A549 (cell line): ENCODE data around the gene SLC11A1. TPM values are rescaled to one million over a fixed set of nuclear protein-coding genes. Genes with fewer than 3 reads are reported as not detected.

ENCODE experiments used
- ATAC-seq, 2 experiments: fragments of 200-7000 bp in 1 of 2; fragments of >200 bp in 1 of 2; cut with Nextera tagmentation in 1 of 2; cut with Tn5 transposase in 1 of 2; 3 replicates each; pipeline versions ENCODE4 v1.8.0 to v1.9.1; 2018 to 2020; ENCODE audit warnings: mild to moderate bottlenecking in 1 of 2, moderate library complexity in 1 of 2
- CTCF ChIA-PET: fragments of 300-600 bp; sonication (Branson Sonifier 250); formaldehyde crosslinking; extraction: SDS; loops from one replicate; lab custom pipeline; 2021; ENCODE audit warnings: antibody characterized with exemption, inconsistent platforms; lab: Yijun Ruan, JAX
- POLR2A ChIA-PET: fragments of 350-600 bp; formaldehyde crosslinking; extraction: SDS; loops from one replicate; lab custom pipeline; 2021; ENCODE audit warnings: antibody characterized with exemption, inconsistent platforms; lab: Yijun Ruan, JAX
- DNase-seq, 2 experiments: peaks; one replicate each; pipeline versions ENCODE4 v3.0.0 to v3.0.0-alpha.2; 2011 to 2016; ENCODE audit warnings: low read depth in 1 of 2, low spot score in 1 of 2
- FAIRE-seq: peaks from 2 replicates; lab custom pipeline; 2011; peaks lifted over from hg19 to GRCh38; lab: Jason Lieb, UNC
- H3K27ac ChIP-seq, 2 experiments: fragments of >200 bp; sonication (Bioruptor Twin); formaldehyde crosslinking; 3 replicates each; pipeline ENCODE4 v1.5.1; 2016 to 2017
- H3K4me1 ChIP-seq: fragments of >200 bp; sonication (Bioruptor Twin); formaldehyde crosslinking; 3 replicates; pipeline ENCODE4 v1.6.1; 2016
- H3K4me2 ChIP-seq: fragments of >200 bp; sonication (Bioruptor Twin); formaldehyde crosslinking; 3 replicates; pipeline ENCODE4 v1.6.1; 2016
- H3K4me3 ChIP-seq: fragments of >200 bp; sonication (Bioruptor Twin); formaldehyde crosslinking; 3 replicates; pipeline ENCODE4 v1.5.1; 2016
- H3K9me3 ChIP-seq: fragments of >200 bp; sonication (Bioruptor Twin); formaldehyde crosslinking; 3 replicates; pipeline ENCODE4 v1.6.1; 2016
- BHLHE40 ChIP-seq: IDR thresholded peaks from 2 replicates; pipeline ENCODE4 v1.6.1; 2012; ENCODE audit warnings: low read depth, low read length, inconsistent platforms
- CBX8 ChIP-seq: fragments of 200-600 bp; sonication (generic); IDR thresholded peaks from 2 replicates; pipeline ENCODE4 v1.6.1; 2016
- CEBPB ChIP-seq, 2 experiments: fragments of >200 bp in 1 of 2; sonication (Bioruptor Twin) in 1 of 2; formaldehyde crosslinking in 1 of 2; IDR thresholded peaks; 2 replicates each; pipeline ENCODE4 v1.6.1; 2012 to 2016
- EHMT2 ChIP-seq: fragments of 200-600 bp; sonication (generic); IDR thresholded peaks from 2 replicates; pipeline ENCODE4 v1.6.1; 2016; ENCODE audit warnings: antibody characterized with exemption, low read depth, mild to moderate bottlenecking, moderate library complexity
- EP300 ChIP-seq, 2 experiments: fragments of >200 bp; sonication (Bioruptor Twin); formaldehyde crosslinking; IDR thresholded peaks; 2 replicates in 1 of 2; 3 replicates in 1 of 2; pipeline ENCODE4 v1.6.1; 2016 to 2017
- ESRRA ChIP-seq: fragments of 150-350 bp; IDR thresholded peaks from 2 replicates; pipeline ENCODE4 v1.6.1; 2014; ENCODE audit warnings: mild to moderate bottlenecking, low read length, borderline replicate concordance
- FOSB ChIP-seq: fragments of 250-450 bp; sonication (Bioruptor Pico); IDR thresholded peaks from 2 replicates; pipeline ENCODE4 v1.5.0; 2020; ENCODE audit warnings: mild to moderate bottlenecking, moderate library complexity
- HDAC2 ChIP-seq: fragments of 200-600 bp; sonication (generic); IDR thresholded peaks from 2 replicates; pipeline ENCODE4 v1.6.1; 2016
- HOXA7 ChIP-seq: fragments of 250-450 bp; sonication (Bioruptor Pico); IDR thresholded peaks from 2 replicates; pipeline ENCODE4 v1.5.0; 2020; ENCODE audit warnings: mild to moderate bottlenecking, moderate library complexity
- HOXB5 ChIP-seq: fragments of 250-450 bp; sonication (Bioruptor Pico); IDR thresholded peaks from 2 replicates; pipeline ENCODE4 v1.5.0; 2020; ENCODE audit warnings: mild to moderate bottlenecking, moderate library complexity
- JUNB ChIP-seq: fragments of >200 bp; sonication (Bioruptor Twin); formaldehyde crosslinking; IDR thresholded peaks from 2 replicates; pipeline ENCODE4 v1.6.1; 2016
- KDM1A ChIP-seq: fragments of 200-600 bp; sonication (generic); IDR thresholded peaks from 2 replicates; pipeline ENCODE4 v1.6.1; 2016; ENCODE audit warnings: low read depth, mild to moderate bottlenecking
- KDM5A ChIP-seq: fragments of 200-600 bp; sonication (generic); IDR thresholded peaks from 2 replicates; pipeline ENCODE4 v1.6.1; 2016; ENCODE audit warnings: antibody characterized with exemption, mild to moderate bottlenecking
- MAZ ChIP-seq: fragments of 150-350 bp; IDR thresholded peaks from 2 replicates; pipeline ENCODE4 v1.6.1; 2014; ENCODE audit warnings: antibody characterized with exemption, low read depth, low read length, borderline replicate concordance
- MYC ChIP-seq: IDR thresholded peaks from 2 replicates; pipeline ENCODE4 v1.6.1; 2012; ENCODE audit warnings: mild to moderate bottlenecking, inconsistent platforms, low read length, improper control_type of control experiment, borderline replicate concordance
- NR3C1 ChIP-seq: fragments of >200 bp; sonication (Bioruptor Twin); formaldehyde crosslinking; IDR thresholded peaks from 3 replicates; pipeline ENCODE4 v1.6.1; 2017
- POLR2AphosphoS2 ChIP-seq: conservative IDR thresholded peaks from 2 replicates; pipeline ENCODE4 v1.6.1; 2012; ENCODE audit warnings: low read length, improper control_type of control experiment, inconsistent platforms
- RARB ChIP-seq: fragments of 250-450 bp; sonication (Bioruptor Pico); IDR thresholded peaks from 2 replicates; pipeline ENCODE4 v1.8.0; 2021; ENCODE audit warnings: mild to moderate bottlenecking, moderate library complexity
- RFX5 ChIP-seq: fragments of 450-650 bp; IDR thresholded peaks from 2 replicates; pipeline ENCODE4 v1.7.1; 2014; ENCODE audit warnings: antibody characterized with exemption, mild to moderate bottlenecking, moderate library complexity
- SMC3 ChIP-seq: fragments of >200 bp; sonication (Bioruptor Twin); formaldehyde crosslinking; IDR thresholded peaks from 3 replicates; pipeline ENCODE4 v1.6.1; 2018; ENCODE audit warnings: inconsistent platforms
- TP53 ChIP-seq: fragments of 250-450 bp; sonication (Bioruptor Pico); IDR thresholded peaks from 2 replicates; pipeline ENCODE4 v1.5.0; 2021; ENCODE audit warnings: mild to moderate bottlenecking, moderate library complexity
- ZNF302 ChIP-seq: fragments of 250-450 bp; sonication (Bioruptor Pico); IDR thresholded peaks from 2 replicates; pipeline ENCODE4 v1.9.0; 2021; ENCODE audit warnings: inconsistent platforms, mild to moderate bottlenecking, moderate library complexity
- WGBS: methylation state at CpG from one replicate; pipeline ENCODE4 v1.1.6; 2017; ENCODE audit errors: missing lambda C conversion rate; 5-methylcytosine and 5-hydroxymethylcytosine counted together
- polyA plus RNA-seq, 4 experiments: library from polyadenylated mRNA; depleted of rRNA in 3 of 4; stranded (reverse); fragments of >200 nt; fragmentation: RNase III in 1 of 4; extraction: RNeasy Plus Mini Kit Qiagen cat#74134 plus additional on column Dnase treatment in 1 of 4; gene quantifications; 2 replicates in 3 of 4; 3 replicates in 1 of 4; pipeline ENCODE4 v1.2.3, GENCODE V29; 2011 to 2017
- TF ChIP-seq, protein P1 (sequence below): fragments of 450-650 bp; IDR thresholded peaks from 2 replicates; pipeline ENCODE4 v1.6.1; 2014; ENCODE audit warnings: antibody characterized with exemption
- TF ChIP-seq, protein P2 (sequence below): fragments of >200 bp; sonication (Bioruptor Twin); formaldehyde crosslinking; IDR thresholded peaks from 3 replicates; pipeline ENCODE4 v1.6.1; 2016

Gene SLC11A1
- polyA plus RNA-seq, 2 of the 4 experiments (the other 2 are of a cell fraction): 0.18 to 0.52 TPM

DNA sequence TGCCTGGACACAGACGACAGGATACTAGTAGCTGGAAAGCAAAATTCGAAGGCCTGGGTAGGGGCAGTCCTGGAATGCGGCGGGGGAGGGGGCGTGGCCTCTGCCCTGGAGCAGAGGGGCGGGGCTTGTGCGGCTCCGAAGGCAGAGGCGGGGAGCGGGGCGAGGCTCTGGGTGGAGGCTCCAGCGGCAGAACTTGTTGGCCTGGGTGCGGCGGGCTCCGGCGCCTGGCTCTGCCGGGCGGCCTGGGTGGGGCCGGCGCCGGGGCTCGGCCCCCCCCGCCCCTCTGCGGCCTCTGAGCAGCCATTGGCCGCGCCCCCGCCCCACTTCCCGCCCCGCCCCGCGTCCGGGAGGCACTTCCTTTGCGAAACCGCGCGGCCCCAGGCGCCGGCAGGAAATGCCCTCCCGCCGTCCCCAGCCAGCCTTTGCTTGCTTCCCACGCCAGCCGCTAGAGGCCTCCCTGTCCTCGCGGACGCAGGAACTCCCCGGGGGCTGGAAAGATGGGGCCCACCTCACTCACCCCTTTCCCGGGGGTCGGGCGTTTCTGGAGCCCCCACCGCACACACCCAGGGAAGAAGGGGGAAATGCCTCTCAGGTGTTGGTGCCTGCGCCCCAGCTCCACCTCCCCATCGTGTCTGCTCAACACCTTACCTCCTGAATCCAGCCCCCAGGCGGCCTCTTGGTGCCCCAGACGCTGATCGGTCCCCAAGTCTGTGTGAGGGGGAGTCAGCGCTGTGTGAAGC lies 24.3 kb downstream of the SLC11A1 start (continued):
- TF ChIP-seq EHMT2 (no peak), HOXA7 (CRISPR knock-in tag) (peak; percentile 74; the same call in 1 of the 2 replicates), HOXB5 (0 out of 2 replicates have a peak, but pooled peaks have one; percentile 29), CEBPB (IDR thresholded peaks at IDR 0.05) (peak in 1 of 2 experiments; percentile 50; a peak in 1 of 4 replicates)
- TF ChIP-seq, protein P1, sequence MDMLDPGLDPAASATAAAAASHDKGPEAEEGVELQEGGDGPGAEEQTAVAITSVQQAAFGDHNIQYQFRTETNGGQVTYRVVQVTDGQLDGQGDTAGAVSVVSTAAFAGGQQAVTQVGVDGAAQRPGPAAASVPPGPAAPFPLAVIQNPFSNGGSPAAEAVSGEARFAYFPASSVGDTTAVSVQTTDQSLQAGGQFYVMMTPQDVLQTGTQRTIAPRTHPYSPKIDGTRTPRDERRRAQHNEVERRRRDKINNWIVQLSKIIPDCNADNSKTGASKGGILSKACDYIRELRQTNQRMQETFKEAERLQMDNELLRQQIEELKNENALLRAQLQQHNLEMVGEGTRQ: no peak
- TF ChIP-seq, protein P2, sequence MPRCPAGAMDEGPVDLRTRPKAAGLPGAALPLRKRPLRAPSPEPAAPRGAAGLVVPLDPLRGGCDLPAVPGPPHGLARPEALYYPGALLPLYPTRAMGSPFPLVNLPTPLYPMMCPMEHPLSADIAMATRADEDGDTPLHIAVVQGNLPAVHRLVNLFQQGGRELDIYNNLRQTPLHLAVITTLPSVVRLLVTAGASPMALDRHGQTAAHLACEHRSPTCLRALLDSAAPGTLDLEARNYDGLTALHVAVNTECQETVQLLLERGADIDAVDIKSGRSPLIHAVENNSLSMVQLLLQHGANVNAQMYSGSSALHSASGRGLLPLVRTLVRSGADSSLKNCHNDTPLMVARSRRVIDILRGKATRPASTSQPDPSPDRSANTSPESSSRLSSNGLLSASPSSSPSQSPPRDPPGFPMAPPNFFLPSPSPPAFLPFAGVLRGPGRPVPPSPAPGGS: peak; percentile 24; the same call in 1 of the 3 replicates

DNA sequence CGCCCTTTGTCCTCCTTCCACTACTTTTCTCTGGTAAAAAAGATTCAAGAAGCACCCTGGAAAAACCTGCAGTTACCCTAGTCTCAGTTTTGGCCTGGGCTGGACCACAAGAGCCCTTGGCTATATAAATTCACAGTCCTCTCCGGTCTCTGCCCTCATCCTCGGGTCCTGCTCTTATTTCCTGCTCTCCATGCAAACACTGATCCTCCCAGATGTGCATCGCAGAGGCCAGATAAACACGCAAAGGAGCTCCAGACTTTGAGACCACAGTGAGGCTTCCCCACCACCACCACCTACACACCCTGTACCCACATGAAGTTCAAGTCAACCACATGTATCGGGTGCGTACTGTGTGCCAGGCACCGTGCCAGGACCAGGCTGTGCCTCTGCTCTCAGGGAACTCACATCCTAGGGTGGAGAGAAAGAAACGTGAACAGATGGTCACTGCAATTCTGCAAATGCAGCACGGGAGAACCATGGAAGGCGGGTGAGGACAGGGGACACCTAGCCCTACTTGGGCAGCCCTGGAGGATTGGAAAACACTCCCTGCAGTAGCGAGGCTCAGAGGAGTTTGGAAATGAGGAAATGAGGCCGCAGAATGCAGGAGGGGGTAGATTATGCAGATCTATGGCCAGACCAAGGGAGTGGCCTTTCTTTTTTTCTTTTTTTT lies 25.0 kb downstream of the SLC11A1 start:
- ATAC-seq: peak; percentile 18 to 22; a peak in 5 of 6 replicates
- H3K4me1 ChIP-seq: peaks cover 20% of the 10 kb centered on the region
- 58% methylated on average over 13 of the region's 13 CpGs for WGBS
- CTCF ChIA-PET: interaction anchor here (1.0 to 1.6 kb wide), 5 partner anchors 13 to 241 kb away, joined by 4 to 6 read pairs (median 4); no protein-coding TSS in a partner anchor
- TF ChIP-seq RARB (no peak), TP53 (no peak), CEBPB (IDR thresholded peaks at IDR 0.05) (no peak), MYC (no peak), ZNF302 (CRISPR knock-in tag) (no peak), HOXA7 (CRISPR knock-in tag) (no peak), NR3C1 (no peak), HDAC2 (no peak), FOSB (CRISPR knock-in tag) (no peak), POLR2AphosphoS2 (no peak), KDM1A (no peak), EP300 (IDR thresholded peaks at IDR 0.05) (no peak), RFX5 (no peak)
- H3K27ac ChIP-seq: peak overlapping the region; percentile 85 to 90
- POLR2A ChIA-PET: interaction anchor here (1.5 kb wide), 1 partner anchor 10 kb away, joined by 7 read pairs; no protein-coding TSS in a partner anchor
- DNase-seq: no peak
- no peak for FAIRE-seq
- peak overlapping the region; percentile 40 for H3K4me3 ChIP-seq
- no peaks in the 10 kb centered on the region for H3K9me3 ChIP-seq
- peak overlapping the region; percentile 85 for H3K4me2 ChIP-seq

DNA sequence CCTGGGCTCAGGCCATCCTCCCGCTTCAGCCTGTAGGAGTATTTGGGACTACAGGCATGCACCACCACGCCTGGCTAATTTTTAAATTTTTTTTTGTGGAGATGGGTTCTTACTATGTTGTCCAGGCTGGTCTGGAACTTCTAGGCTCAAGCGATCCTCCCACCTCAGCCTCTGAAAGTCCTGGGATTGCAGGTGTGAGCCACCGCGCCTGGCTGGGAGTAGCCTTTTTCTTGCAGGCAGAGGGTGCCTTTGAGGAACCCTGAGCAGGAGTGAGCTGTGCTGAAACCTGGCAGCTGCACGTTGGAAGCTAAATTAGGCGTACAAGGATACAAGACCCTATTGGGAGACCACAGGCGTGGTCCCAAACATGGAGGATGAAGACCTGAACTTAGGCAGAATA lies 25.6 kb downstream of the SLC11A1 start:
- Histone ChIP-seq H3K9me3 (no peaks in the 10 kb centered on the region), H3K27ac (no peak overlapping the region), H3K4me3 (no peak overlapping the region), H3K4me1 (peaks cover 20% of the 10 kb centered on the region), H3K4me2 (no peak overlapping the region)
- no peak for DNase-seq
- ChIA-PET CTCF (interaction anchor here (0.7 to 4.2 kb wide), 3 partner anchors 9 to 59 kb away, joined by 3 to 14 read pairs (median 5); no protein-coding TSS in a partner anchor), POLR2A (no interaction called here)
- FAIRE-seq: no peak
- ATAC-seq: no peak
- TF ChIP-seq SMC3 (no peak), JUNB (no peak), EHMT2 (no peak), TP53 (no peak), CBX8 (no peak), ESRRA (no peak), KDM5A (no peak), BHLHE40 (no peak), MAZ (no peak), POLR2AphosphoS2 (no peak), CEBPB (IDR thresholded peaks at IDR 0.05) (no peak)
- 95% methylated on average over 8 of the region's 8 CpGs for WGBS
